Measurements from ENCODE around the gene SBK3.

DNA sequence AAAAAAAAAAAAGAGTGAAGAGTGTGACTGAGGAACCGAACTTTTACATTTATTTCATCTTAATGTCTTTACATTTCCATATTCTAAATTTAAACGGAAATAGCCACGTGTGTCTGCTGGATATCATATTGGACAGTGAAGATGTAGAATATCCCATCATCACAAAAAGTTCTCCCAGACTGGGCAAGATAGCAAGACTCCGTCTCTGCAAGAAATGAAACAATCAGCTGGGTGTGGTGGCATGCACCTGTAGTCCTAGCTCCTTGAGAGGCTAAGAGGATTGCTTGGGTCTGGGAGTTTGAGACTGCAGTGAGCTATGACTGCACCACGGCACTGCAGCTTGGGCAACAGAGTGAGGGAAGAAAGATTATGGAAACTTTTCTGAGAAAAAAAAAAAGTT is 31.4 kb upstream of the SBK3 start:
- no peak for TF ChIP-seq EP300 (IDR thresholded peaks at IDR 0.05)
- TF ChIP-seq, protein P1, sequence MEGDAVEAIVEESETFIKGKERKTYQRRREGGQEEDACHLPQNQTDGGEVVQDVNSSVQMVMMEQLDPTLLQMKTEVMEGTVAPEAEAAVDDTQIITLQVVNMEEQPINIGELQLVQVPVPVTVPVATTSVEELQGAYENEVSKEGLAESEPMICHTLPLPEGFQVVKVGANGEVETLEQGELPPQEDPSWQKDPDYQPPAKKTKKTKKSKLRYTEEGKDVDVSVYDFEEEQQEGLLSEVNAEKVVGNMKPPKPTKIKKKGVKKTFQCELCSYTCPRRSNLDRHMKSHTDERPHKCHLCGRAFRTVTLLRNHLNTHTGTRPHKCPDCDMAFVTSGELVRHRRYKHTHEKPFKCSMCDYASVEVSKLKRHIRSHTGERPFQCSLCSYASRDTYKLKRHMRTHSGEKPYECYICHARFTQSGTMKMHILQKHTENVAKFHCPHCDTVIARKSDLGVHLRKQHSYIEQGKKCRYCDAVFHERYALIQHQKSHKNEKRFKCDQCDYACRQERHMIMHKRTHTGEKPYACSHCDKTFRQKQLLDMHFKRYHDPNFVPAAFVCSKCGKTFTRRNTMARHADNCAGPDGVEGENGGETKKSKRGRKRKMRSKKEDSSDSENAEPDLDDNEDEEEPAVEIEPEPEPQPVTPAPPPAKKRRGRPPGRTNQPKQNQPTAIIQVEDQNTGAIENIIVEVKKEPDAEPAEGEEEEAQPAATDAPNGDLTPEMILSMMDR (IDR thresholded peaks at IDR 0.05): no peak

Measured in stomach (tissue), 4 donors.